DMS153 (cell line): ENCODE data around the gene ADAMTS9.
A peak's percentile ranks its signal among the peaks of the same experiment; 100 is the strongest.

ENCODE experiments used
- DNase-seq: peaks from one replicate; lab custom pipeline; 2025; lab: John Stamatoyannopoulos, UW

Gene ADAMTS9

DNA sequence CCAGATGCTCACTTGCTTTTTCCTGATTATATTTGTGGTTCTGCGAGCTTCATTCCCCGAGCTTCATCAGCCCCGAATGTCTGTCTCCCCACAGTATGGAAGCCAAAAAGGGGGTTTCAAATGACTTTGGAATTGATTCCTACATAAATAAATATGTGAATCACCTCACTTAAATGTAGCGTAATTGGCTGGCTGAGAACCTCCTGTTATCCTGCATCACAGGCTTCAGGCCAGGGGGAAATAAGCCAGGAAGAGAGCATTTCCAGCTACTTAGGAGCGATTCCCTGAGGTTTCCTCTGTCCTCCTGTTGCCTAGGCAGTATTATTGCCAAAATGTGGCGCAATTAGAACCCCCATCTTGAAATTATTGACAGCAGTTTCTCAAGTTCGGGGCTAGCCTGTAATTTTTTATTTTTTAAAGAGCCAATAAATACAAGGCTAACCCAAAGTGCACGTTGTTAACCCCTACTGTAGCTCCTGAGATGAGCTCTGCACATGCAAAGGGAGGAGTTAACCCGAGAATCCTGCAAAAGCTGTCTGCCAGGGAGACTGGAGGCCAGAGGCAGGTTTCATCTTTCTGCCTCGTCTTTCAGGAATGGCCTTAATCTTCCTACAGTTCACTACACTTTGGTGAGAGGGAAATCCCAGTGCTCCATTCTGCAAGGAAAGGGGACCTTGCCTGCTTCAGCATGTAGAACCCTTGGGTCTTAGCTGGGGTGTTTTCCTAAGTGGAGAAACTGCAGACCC lies 148.2 kb downstream of the ADAMTS9 start:
- no peak for DNase-seq

DNA sequence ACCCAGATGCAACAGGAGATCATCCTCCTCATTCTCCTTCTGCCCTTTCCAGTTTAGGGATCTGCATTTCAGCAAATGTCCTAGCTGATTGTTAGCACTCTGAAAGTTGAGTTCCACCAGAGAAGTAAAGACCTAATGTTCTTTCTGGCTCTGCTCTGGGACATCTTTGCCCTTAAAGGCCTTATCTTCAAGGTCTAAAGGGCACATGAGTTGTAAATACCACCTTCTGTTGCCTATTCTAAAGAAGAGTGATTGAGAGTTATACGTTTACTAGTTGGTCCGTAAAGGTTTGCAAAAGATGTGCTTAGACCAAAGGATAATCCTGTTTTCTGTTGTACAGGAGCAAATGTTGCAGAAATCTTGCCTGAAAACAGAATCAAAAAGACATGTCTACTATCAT lies 151.6 kb downstream of the ADAMTS9 start:
- DNase-seq: no peak

DNA sequence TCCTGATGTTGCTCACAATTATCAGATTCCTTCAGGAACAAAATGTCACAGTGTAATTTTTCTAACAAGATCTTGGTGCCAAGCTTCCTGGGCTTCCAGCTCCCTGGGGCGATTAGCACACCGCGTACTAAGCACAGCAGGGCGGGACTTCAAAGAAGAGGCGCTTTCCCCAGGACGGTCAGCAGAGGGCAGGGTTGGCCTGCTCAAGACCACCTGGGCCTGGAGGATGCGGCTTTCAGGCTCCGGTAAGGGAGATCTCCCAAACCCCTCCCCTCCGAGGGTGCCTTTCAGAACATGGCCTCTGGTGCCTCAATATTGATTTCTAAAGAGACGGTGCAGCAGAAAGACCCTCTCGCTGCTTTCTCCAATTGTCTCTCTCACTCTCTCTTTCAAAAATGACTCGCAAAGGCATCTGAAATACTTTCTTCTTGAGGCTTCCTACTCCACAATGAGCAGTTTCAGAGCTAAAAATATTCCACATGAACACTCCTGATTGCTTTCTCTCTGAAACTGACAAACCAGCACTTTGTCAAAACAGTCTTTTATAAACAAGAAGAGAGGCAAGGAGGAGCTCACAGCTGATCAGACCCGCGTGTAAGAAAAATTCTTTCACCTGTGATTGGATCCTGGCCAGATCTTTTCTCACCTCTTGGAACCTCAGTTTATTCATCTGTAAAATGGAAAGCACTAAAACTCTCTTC lies 154.0 kb downstream of the ADAMTS9 start:
- DNase-seq: peak; percentile 29

DNA sequence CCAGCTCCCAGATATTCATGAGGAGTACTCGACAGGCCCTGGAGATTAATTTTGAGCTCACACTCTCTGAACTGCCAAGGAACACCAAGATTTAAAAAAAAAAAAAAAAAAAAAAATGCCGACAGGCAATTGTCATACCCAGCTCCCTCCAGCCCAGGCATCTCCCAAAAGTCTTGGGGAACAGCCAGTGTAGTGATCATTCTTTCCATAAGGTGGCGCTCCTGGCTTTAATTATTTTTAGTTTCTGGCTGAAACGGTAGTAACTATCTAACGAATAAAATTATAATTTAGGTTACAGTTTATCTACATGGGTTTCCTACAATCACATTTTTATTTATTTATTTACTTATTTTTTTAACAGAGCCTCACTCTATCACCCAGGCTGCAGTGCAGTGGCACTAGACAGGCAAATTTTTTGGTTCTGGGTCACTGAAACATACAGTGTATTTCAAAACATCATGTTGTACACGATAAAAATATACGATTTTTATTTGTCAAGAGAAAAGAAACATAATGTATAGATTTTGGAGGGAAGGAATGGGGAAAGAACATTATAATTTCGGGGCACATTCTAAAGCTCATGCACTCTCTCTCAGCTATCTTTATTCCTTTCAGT lies 157.3 kb downstream of the ADAMTS9 start:
- no peak for DNase-seq

DNA sequence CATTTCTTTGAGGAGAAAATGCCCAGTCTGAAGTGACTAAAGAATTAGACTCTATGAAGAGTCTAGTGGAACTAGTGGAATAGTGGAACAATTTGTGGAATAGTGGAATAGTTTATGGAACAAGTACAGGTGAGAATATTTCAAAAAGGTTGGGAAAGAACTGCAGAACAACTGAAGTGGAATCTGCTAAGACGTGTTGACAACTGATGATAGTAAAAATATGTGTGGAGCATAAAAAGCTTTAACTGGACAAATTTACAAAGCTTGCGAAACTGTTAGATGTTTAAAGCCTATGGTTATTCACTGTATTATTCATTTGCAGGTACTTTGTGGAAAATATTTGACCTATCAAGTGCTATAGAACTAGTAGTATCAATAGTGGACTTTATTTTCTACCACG lies 164.5 kb downstream of the ADAMTS9 start:
- DNase-seq: no peak

DNA sequence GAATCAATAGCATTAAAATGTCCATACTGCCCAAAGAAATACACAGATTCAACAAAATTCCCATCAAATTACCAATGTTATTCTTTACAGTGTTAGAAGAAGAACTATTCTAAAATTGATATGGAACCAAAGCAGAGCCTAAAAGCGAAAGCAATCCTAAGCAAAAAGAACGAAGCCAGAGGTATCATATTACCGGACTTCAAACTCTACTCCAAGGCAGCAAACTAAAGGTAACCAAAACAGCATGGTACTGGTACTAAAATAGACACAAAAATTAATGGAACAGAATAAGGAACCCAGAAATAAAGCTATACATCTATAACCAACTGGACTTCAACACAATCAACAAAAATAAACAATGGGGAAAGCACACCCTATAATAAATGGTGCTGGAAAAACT lies 167.5 kb downstream of the ADAMTS9 start:
- DNase-seq: no peak

DNA sequence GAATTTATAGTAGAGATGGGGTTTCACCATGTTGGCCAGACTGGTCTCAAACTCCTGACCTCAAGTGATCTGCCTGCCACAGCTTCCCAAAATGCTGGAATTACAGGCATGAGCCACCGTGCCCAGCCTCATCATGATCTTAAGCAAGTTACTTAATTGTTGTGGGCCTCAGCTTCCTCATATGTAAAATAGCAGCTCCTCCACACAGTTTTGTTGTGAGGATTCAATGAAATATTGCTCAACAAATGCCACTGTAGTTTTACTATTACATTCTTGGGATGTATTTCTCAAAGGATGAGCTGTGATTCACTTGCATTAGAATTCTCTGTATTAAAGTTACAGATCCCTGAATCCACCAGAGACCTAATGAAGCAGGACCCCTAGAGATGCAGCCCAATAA lies 168.8 kb downstream of the ADAMTS9 start:
- DNase-seq: no peak

DNA sequence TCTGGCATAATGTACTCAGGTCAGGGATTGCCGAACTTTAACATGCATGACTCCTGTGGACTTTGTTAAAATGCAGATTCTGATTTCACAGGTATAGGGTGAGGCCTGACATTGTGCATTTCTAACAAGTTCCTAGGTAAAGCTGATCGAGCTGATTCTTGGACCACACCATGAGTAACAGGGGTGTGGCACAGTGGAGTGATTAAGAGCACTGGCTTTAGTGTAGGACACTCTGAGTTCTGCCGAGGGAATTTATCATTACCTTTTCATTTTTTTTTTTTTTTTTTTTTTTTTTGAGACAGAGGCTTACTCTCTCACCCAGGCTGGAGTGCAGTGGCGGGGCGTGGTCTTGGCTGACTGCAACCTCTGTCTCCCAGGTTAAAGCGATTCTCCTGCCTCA lies 169.3 kb downstream of the ADAMTS9 start:
- no peak for DNase-seq

DNA sequence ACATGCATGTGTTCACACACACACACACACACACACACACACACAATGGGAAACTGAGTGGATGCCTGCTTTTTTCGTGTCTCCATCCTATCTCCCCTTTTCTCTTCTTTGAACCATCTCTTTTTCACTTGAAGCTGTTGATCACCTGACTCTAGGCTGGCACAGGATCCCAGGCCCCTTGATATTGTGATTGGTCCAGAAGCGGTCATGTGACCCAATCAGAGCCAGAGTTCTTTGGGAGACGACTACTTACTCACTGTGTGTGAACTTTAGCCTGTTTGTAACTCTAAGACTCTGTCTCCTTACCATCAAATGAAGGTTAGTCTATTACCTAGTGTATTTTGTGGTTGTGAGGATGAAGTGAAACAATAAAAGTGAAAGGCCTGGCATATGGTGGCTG lies 172.9 kb downstream of the ADAMTS9 start:
- no peak for DNase-seq

DNA sequence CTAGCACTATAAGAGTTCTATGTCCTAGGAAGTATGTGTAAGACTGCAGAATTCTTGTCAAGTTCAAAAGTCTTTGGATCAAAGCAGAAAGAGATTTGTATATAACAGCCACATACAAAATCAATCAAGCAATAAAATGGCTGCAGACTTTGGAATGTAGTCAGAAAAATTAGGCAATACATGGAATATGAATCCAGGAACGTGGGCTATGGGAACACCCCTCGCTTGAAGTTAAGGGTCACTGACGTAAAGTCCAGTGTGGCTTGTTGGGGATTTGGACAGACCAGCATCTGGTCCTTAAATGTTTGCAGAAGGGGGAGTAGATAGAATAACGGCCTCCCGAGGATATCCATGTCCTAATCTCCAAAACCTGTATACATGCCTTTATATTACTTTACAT lies 178.6 kb downstream of the ADAMTS9 start:
- DNase-seq: no peak

DNA sequence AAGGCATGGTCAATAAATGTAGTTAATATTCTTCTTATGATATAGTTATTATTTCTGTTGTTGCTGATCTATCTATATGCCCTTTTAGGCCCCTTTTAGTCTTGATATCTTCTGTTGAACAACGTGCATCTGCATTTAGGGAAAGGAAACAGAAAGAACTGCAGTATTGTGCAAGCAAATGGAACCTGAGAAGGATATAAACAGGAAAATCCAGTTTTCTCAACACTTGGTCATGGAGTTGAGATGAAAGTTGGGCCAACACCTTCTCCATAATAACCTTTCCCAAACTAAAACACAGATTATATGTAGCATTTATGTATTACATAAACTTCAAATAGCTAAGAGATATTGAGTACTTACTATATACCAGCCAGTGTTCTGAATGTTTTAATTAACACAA lies 179.7 kb downstream of the ADAMTS9 start:
- DNase-seq: no peak

DNA sequence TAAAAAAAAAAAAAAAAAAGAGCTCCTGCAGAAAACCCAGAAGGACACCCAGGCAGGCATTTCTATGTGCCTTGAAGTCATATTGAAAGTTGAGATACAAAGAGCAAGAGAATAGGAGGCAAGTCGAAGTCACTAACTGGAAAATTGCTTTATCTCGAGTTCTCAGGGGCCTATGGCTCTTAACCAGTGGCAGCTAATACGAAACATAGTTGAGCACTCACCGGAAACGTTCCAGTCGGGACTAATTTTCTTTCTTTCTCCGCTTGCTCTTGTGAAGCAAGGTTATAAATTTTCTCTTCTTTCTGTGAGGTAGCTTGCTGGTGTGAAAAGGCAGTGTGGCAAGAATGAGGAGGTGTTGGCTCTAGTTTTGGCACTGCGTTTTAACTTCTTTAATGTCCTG lies 181.5 kb downstream of the ADAMTS9 start:
- DNase-seq: no peak

DNA sequence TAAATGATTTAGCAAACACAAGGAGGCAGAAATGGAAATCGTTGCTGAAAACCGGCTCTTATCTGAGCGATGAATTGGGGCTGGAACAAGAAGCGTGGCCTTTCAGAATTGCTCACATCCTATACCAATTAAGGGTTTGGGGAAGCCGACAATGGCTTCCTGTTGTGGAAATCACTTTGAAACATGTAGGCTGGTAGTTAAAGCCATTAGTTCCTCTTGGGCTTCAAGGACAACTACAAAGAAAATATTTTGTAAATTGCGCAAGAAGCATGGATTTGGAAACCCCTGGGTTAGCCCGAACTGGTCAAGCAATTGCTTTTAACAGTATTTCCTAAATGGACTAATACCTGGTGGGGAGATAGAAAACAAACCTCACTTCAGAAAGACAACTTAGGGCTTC lies 182.4 kb downstream of the ADAMTS9 start:
- no peak for DNase-seq

DNA sequence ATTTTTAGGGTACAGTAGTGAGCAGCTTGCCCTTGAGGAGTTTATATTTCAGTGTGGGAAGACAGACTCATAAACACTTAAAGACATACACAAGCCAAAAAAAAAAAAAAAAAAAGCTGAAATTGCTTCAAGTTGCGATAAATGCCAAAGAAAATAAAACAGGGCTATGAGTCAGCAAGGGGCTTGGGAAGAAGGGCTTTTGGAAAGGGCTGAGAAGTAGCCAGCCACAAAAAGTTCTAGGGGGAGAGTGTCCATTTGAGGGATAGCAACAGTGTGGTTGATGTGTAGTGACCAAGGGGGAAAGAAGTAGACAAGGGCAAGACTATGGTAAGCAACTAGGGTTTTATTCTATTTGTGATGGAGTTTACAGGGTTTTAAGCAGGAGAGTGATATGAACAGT lies 185.5 kb downstream of the ADAMTS9 start:
- no peak for DNase-seq

DNA sequence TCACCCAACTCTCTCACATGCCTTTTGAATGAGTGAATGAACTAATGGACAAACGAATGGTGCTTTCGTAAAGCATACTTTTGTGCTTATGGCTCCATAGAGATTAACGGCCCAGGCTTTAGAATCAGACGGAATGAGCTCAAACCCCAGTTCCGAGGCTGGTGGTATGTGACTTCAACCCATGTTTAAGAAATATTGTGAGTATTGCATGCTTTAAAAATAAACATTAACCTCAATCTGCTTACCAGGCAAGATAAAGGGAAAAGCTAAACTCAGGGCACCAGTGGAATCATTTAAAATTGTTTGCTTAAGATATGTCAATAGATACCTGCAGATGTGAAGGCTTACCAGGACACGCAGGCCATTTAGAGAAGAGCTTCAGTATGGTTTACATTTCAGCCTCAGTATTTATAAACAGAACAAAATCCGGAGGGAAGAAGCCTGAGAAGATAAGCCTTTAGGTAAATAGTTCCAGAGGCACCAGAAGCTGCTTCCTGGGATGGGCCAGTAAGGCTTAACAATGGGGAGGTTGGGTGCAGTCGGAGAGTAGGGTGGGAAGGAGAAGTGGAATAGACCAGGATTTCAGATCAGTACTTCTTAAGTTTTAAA lies 186.4 kb downstream of the ADAMTS9 start:
- DNase-seq: peak; percentile 68

DNA sequence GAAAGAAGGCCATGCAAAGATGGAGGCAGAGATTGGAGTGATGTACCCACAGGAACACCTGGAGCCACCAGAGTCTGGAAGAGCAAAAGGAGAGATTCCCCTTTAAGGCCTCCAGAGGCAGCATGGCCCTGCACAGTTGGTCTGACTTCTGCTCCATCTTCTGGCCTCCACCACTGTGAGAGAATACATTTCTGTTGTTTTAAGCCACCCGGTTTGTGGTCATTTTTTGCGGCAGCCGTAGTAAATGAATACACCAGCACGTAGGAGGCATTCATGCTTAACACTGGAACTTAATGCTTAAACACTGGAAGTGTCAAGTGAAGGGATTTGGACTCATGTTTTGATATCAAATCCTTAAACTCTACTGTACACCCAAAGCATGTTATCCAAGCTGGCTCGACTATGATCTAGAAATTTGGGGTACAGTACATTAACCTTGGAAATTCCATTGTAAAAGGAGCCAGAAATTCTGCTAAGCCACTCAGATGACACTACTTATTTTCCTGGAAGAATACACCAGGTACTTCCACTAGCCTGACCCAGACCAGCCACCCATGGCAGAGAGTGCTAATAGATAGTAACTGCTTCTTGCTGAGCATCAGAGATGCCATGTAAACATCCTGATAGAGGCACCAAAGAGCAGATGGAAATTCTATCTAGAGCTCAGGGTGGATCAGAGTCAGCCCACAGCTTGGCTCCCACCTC lies 190.9 kb downstream of the ADAMTS9 start:
- no peak for DNase-seq

DNA sequence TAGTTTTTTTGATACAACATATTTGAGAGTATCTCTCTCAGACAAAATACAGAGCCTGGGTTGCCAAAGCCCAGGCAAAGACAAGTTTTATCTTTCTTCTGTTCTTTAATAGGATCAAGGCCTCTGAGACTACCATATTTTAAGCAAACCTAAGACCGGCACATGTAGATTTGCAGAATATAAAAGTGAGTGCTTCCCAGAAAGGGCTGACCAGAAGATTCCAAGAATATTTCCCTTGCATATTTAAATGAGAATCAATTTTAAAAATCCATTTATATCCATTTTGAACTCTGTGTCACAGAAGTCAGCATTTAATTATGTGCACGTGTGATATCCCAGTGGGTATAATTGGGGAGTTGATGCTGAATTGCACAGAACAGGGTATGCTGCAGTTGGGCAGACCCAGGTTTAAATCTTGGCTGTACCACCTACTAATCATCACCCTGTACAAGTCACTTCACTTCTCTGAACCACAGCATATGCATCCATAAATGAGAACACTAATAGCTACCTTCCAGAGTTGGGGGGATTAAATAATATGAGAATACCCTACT lies 191.9 kb downstream of the ADAMTS9 start:
- DNase-seq: no peak

DNA sequence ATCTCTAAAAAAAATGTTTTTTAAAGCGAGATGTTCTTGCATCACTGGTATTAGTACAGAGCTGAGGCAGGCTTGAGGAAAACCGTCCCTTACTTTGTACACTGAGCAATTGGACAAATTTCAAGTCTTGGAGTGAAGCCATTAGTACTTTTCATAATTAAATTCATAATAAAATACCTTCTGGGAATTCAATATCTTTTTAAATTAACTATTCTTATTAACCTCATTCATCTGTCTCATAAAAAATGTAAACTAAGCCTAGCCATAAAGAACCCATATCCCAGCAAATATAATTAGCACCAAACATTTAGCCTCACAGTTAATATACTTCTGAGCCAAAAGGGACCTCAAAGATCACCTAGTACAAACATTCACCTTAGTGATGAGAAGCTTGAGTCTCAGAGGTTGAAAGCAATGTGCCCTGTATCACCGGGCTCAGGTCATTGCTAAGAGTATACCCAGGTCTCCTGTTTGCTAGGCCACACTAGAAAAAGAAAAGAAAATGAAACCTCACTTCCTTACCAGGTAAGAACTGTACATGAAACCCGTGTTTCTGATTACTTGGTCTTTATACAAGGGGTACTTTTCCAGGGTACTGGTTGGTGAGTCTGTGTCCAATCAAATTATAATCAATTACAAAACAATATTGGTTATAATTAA lies 192.5 kb downstream of the ADAMTS9 start:
- no peak for DNase-seq

DNA sequence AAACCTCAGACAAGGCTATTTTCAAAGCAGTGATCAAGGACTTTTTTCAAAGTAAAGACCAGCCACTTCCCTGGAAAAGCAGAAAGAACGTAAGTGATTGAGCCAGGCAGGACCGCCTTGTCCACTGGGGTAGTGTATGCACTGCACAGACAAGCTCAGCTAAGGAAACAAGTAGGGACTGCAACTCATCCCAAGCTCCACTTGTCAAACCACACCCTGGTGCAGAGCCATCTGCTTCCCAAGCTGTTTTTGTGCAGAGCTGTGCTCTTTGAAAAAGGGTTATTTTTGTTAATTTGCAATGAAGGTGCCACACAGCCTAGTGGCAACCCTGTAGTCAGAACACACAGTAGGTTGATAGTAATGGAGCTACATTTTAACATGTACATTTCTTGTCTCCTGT lies 193.3 kb downstream of the ADAMTS9 start:
- DNase-seq: no peak

DNA sequence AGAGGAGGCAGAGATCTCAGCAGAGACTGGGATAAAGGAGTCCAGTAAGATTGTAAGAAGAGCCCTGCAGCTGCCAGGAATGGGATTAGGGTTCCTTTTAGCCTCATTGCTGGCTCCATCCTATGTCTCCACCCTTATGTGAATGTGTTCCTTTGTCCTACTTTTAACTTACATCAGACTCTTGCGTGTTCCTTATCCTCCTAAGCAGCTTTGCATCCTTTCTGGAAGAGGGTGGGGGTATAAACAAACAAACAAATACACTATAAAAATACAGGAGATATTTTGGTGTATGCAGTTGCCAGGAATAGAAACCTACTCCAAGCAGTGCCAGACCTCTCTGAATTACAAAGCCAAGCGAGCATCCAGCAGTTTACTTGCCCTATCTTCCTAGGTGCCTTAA lies 194.7 kb downstream of the ADAMTS9 start:
- no peak for DNase-seq

DNA sequence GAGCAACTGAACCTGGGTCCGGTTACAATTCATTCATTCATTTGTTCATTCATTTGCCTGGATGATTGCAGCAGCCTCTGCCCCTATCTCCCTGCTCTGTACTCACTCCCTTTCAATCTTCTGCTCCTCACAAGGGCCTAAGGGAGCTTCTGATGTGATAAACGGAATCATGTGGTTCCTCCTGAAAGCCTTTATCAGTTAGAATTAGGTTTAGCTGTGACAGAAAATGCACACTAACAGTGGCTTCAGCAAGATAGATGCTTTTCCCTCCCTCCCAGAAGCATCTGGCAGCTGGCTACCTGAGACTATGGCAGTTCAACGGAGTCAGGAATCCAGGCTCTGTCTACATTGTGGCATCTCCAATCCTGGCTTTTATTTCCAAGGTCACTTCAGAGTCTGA lies 196.0 kb downstream of the ADAMTS9 start:
- no peak for DNase-seq
